ENCODE results near the gene CEP128. TPM values are rescaled to one million over a fixed set of nuclear protein-coding genes. Genes with fewer than 3 reads are reported as not detected.

CEP128 gene
- polyA plus RNA-seq, 1 of the 3 experiments (the other 2 are of a cell fraction) = 1.2 TPM

- TF ChIP-seq USF1 (IDR thresholded peaks at IDR 0.05; ENCODE audit: borderline replicate concordance, low read depth) (no peak), SIN3A (IDR thresholded peaks at IDR 0.05; ENCODE audit: borderline replicate concordance, low read depth, low read length) (no peak), CHD2 (IDR thresholded peaks at IDR 0.05; ENCODE audit: low read length, partially characterized antibody) (no peak), RAD21 (IDR thresholded peaks at IDR 0.05; ENCODE audit: low read length) (no peak), REST (IDR thresholded peaks at IDR 0.05; ENCODE audit: low read depth, low read length) (no peak), FOXM1 (IDR thresholded peaks at IDR 0.05; ENCODE audit: low read depth) (no peak)
These were observed 161.0 kb downstream of the CEP128 start (continued) for GRCh38 chr14:80780500-80780899.

GRCh38 chr14:80776657-80777056 is 164.9 kb downstream of the CEP128 start:
- CTCF ChIA-PET = no interaction called here
- 97% methylated on average over 1 of the region's 1 CpG for WGBS (ENCODE audit: low lambda C conversion rate)
- no peak overlapping the region for H3K9ac ChIP-seq

GRCh38 chr14:80776186-80776585 is 165.4 kb downstream of the CEP128 start:
- H3K4me1 ChIP-seq (ENCODE audit: control insufficient read depth in 1 of 2, insufficient read depth in 2 of 2, low read depth in 1 of 2, low read length in 1 of 2) = no peaks in the 10 kb centered on the region
- no peaks in the 10 kb centered on the region for H3K27me3 ChIP-seq (ENCODE audit: insufficient read depth)
- no peak overlapping the region for H2AFZ ChIP-seq (ENCODE audit: low read depth)
- ChIA-PET POLR2A (no interaction called here), CTCF (no interaction called here)
- H3K4me3 ChIP-seq (ENCODE audit: low read depth in 2 of 2, low read length in 1 of 2) = no peak overlapping the region
- H4K20me1 ChIP-seq (ENCODE audit: insufficient read depth) = no peaks in the 10 kb centered on the region
- no peaks in the 10 kb centered on the region for H3K9me2 ChIP-seq
- H3K9me3 ChIP-seq = no peaks in the 10 kb centered on the region
- H3K27ac ChIP-seq (ENCODE audit: low read depth in 2 of 2, low read length in 1 of 2) = no peak overlapping the region
- H3F3A ChIP-seq (replicated peaks; ENCODE audit: insufficient read depth) = peaks cover 1% of the 10 kb centered on the region
- H3K36me3 ChIP-seq (replicated peaks in 1 of 2; ENCODE audit: control insufficient read depth in 1 of 2, insufficient read depth in 2 of 2, low read length in 1 of 2) = peaks cover 0 to 12% of the 10 kb centered on the region in 2 experiments
- H3K79me2 ChIP-seq (ENCODE audit: insufficient read depth) = no peaks in the 10 kb centered on the region
- H3K4me2 ChIP-seq = no peak overlapping the region
- no peak for DNase-seq
- no peak for TF ChIP-seq EZH2phosphoT487 (IDR thresholded peaks at IDR 0.05; ENCODE audit: borderline replicate concordance, low read depth)
- H3K9ac ChIP-seq = no peak overlapping the region

More at GRCh38 chr14:80776657-80777056, 164.9 kb downstream of the CEP128 start:
- Histone ChIP-seq H3K27me3 (ENCODE audit: insufficient read depth) (no peaks in the 10 kb centered on the region), H3K4me2 (no peak overlapping the region), H3K27ac (ENCODE audit: low read depth in 2 of 2, low read length in 1 of 2) (no peak overlapping the region), H3K9me3 (no peaks in the 10 kb centered on the region), H3F3A (replicated peaks; ENCODE audit: insufficient read depth) (no peaks in the 10 kb centered on the region), H3K36me3 (replicated peaks in 1 of 2; ENCODE audit: control insufficient read depth in 1 of 2, insufficient read depth in 2 of 2, low read length in 1 of 2) (peaks cover 0 to 7% of the 10 kb centered on the region in 2 experiments), H3K79me2 (ENCODE audit: insufficient read depth) (no peaks in the 10 kb centered on the region), H2AFZ (ENCODE audit: low read depth) (no peak overlapping the region), H3K4me1 (ENCODE audit: control insufficient read depth in 1 of 2, insufficient read depth in 2 of 2, low read depth in 1 of 2, low read length in 1 of 2) (no peaks in the 10 kb centered on the region), H3K9me2 (no peaks in the 10 kb centered on the region), H4K20me1 (ENCODE audit: insufficient read depth) (no peaks in the 10 kb centered on the region), H3K4me3 (ENCODE audit: low read depth in 2 of 2, low read length in 1 of 2) (no peak overlapping the region)
- POLR2A ChIA-PET = no interaction called here
- no peak for DNase-seq
- TF ChIP-seq RFX5 (IDR thresholded peaks at IDR 0.05; ENCODE audit: low read length) (no peak), TCF12 (IDR thresholded peaks at IDR 0.05) (no peak), GATA2 (CRISPR knock-in tag; IDR thresholded peaks at IDR 0.05) (no peak), PBX3 (IDR thresholded peaks at IDR 0.05) (no peak)

All from SK-N-SH (cell line).